Pancreas (tissue), 10 donors: Measurements from ENCODE around the gene NUAK2. TPM values are rescaled to one million over a fixed set of nuclear protein-coding genes. Genes with fewer than 3 reads are reported as not detected.

Experiments used
- ATAC-seq, 4 donors: fragments of 200-7000 bp; cut with Tn5 transposase; one replicate each; pipeline versions ENCODE4 v1.8.0 to v1.9.1; 2020; ENCODE audit warnings: mild to moderate bottlenecking in 4 of 4, moderate library complexity in 4 of 4
- DNase-seq, 6 donors: peaks; one replicate each; pipeline ENCODE4 v3.0.0-alpha.2; 2020
- FAIRE-seq: peaks from 2 replicates; lab custom pipeline; 2012; peaks lifted over from hg19 to GRCh38; lab: Jason Lieb, UNC
- H3K27ac ChIP-seq, 4 donors: fragments of 200-600 bp; sonication (generic); 1 replicate in 3 of 4; 2 replicates in 1 of 4; pipeline versions ENCODE4 v1.5.0 to v1.8.0; 2020
- H3K27me3 ChIP-seq, 4 donors: fragments of 200-600 bp; one replicate each; pipeline ENCODE4 v1.8.0; 2021
- H3K36me3 ChIP-seq, 3 donors: fragments of 200-600 bp; sonication (generic) in 1 of 3; one replicate each; pipeline versions ENCODE4 v1.5.0 to v1.8.0; 2020 to 2021
- H3K4me1 ChIP-seq, 3 donors: fragments of 200-600 bp; one replicate each; pipeline ENCODE4 v1.8.0; 2021
- H3K4me3 ChIP-seq, 4 donors: fragments of 200-600 bp; sonication (generic) in 2 of 4; one replicate each; pipeline versions ENCODE4 v1.5.0 to v1.8.0; 2020 to 2021
- H3K9me3 ChIP-seq, 4 donors: fragments of 200-600 bp; one replicate each; pipeline ENCODE4 v1.8.0; 2021
- WGBS, 2 donors: extraction: QIAGEN DNeasy Blood & Tissue Kit; methylation state at CpG; one replicate each; pipeline ENCODE4 v1.1.7; 2013; 5-methylcytosine and 5-hydroxymethylcytosine counted together
- intact Hi-C, 3 donors: fragments of 100-400 bp; cut with DNase I; formaldehyde crosslinking; loops; one replicate each; pipeline versions ENCODE4 v1.11.1 to v1.14.2; 2022
- polyA plus RNA-seq, 2 donors: library from polyadenylated mRNA; stranded (reverse); fragments of 200-250 nt; gene quantifications; one replicate each; pipeline ENCODE4 v1.2.3, GENCODE V29; 2013
- total RNA-seq, 6 donors: library from RNA; stranded (reverse); fragmentation: NEBNext Ultra II Directional in 4 of 6; extraction: Animal tissue kit (Norgen Biotek cat#: 25700) in 4 of 6; gene quantifications; one replicate each; pipeline versions ENCODE4 v1.2.1 to v1.2.4, GENCODE V29; 2021 to 2023
- TF ChIP-seq, protein P1 (sequence below), 4 donors: fragments of 200-600 bp; sonication (generic) in 3 of 4; IDR thresholded peaks; one replicate each; pipeline versions ENCODE4 v1.5.0 to v1.8.0; 2021; ENCODE audit warnings: antibody characterized with exemption in 4 of 4
- donor health status: healthy with polysubstance abuse.
- donor health status: DM: no; HTN: no; CAD: no; lungs with moderate emphysema.
- donor health status: DM: no; HTN: no; CAD: no.
- donor health status: control.
- donor health status: control.
- donor health status: Bipolar disorder and iron deficiency.
- donor health status: DM: yes; HTN: yes; CAD: no.
- donor health status: DM: no; HTN: no; CAD: no.
- donor health status: DM: no; HTN: no; CAD: no.
- donor health status: DM: yes; HTN: yes; CAD: no.

The NUAK2 gene
- total and polyA plus RNA-seq, 8 donors, result 6.3 to 14.4 (median 8.6) TPM

DNA sequence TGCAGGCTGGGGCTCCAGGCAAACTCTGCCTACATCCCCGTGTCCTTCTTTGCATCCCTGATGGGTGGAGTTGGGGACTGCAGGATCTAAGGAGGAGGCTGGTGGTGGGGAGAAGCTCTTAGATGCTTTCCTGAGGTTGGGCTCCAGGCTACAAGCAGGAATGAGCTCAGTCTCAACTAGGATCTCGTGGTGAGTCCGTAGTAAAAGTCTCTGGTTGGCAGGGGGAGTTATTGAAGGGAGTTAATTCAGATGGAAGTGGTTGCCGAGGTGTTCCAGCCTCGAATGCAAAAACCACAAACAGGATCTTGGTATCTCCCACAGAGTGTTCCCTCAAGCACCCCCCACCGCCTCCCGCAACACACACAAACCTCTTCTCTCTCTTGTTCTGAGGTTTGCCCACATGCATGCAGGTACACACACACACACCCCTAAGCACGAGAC, 58.8 kb downstream of the NUAK2 start:
- WGBS, 2 donors, result 69 to 73% methylated on average over 8 of the region's 8 CpGs
- ATAC-seq (no peak), FAIRE-seq (no peak), DNase-seq (no peak)
- intact Hi-C loops, result loop anchor here in 1 of 3 donors (5.0 kb wide), 1 partner anchor 270 kb away; no protein-coding TSS in a partner anchor
- Histone ChIP-seq H3K4me1 (no peaks in the 10 kb centered on the region), H3K36me3 (no peaks in the 10 kb centered on the region), H3K27ac (no peak overlapping the region), H3K4me3 (no peak overlapping the region), H3K27me3 (no peaks in the 10 kb centered on the region), H3K9me3 (no peaks in the 10 kb centered on the region)
- TF ChIP-seq, protein P1, sequence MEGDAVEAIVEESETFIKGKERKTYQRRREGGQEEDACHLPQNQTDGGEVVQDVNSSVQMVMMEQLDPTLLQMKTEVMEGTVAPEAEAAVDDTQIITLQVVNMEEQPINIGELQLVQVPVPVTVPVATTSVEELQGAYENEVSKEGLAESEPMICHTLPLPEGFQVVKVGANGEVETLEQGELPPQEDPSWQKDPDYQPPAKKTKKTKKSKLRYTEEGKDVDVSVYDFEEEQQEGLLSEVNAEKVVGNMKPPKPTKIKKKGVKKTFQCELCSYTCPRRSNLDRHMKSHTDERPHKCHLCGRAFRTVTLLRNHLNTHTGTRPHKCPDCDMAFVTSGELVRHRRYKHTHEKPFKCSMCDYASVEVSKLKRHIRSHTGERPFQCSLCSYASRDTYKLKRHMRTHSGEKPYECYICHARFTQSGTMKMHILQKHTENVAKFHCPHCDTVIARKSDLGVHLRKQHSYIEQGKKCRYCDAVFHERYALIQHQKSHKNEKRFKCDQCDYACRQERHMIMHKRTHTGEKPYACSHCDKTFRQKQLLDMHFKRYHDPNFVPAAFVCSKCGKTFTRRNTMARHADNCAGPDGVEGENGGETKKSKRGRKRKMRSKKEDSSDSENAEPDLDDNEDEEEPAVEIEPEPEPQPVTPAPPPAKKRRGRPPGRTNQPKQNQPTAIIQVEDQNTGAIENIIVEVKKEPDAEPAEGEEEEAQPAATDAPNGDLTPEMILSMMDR (IDR thresholded peaks at IDR 0.05), result no peak

DNA sequence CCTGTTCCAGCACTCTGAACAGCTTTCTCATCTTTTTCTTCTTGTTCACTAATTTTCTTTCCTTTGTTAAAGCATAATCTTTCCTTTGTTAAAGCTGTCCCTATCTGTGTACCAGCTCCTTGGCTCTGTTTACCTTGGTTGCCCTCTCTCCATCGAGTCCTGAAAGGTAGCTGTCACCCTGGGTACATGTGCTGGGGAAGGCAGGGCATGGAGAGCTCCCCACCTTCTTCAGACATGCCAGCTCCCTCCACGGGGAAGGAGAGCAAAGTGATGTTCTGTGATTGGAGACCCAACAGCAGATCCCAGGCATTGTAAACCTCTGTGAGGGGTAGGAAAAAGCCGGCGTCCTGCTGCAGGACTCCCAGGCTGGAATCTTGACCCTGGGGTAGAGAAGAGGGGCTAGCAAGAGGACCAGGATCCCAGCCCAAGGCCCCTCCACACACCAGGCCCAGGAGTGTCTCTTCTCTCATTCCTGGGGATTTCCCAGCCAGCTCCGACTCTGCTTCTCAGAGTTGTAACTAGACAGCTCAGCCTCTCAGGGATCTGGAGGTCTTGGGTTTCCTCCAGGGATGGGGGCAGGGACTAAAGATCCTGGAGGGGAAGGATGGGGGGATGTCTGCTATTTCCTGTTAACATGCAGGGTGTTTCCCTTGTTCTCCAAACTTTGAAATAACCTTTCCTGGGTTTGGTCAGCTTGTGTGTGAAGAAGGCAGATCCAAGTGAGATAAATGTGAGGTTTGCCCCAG, 59.4 kb downstream of the NUAK2 start:
- ATAC-seq (peak in 1 of 4 donors; percentile 24), FAIRE-seq (no peak), DNase-seq (no peak)
- H3K4me3 ChIP-seq, result no peak overlapping the region
- no peaks in the 10 kb centered on the region for H3K36me3 ChIP-seq
- H3K9me3 ChIP-seq, result no peaks in the 10 kb centered on the region
- intact Hi-C loops, result loop anchor here in 1 of 3 donors (5.0 kb wide), 1 partner anchor 270 kb away; no protein-coding TSS in a partner anchor
- TF ChIP-seq, protein P1 (IDR thresholded peaks at IDR 0.05), result no peak
- H3K4me1 ChIP-seq, result no peaks in the 10 kb centered on the region
- no peak overlapping the region for H3K27ac ChIP-seq
- 55 to 61% methylated on average over 5 of the region's 5 CpGs for WGBS, 2 donors
- no peaks in the 10 kb centered on the region for H3K27me3 ChIP-seq

GRCh38 chr1:205260948-205261732, 60.4 kb downstream of the NUAK2 start:
- WGBS, 2 donors, result 62 to 76% methylated on average over 8 of the region's 8 CpGs
- TF ChIP-seq, protein P1 (IDR thresholded peaks at IDR 0.05), result no peak
- no peak overlapping the region for H3K27ac ChIP-seq
- DNase-seq, result no peak
- H3K36me3 ChIP-seq, result no peaks in the 10 kb centered on the region
- H3K4me1 ChIP-seq, result no peaks in the 10 kb centered on the region
- H3K9me3 ChIP-seq, result no peaks in the 10 kb centered on the region
- intact Hi-C loops, result loop anchor here in 1 of 3 donors (5.0 kb wide), 1 partner anchor 269 kb away; no protein-coding TSS in a partner anchor
- FAIRE-seq, result no peak
- H3K27me3 ChIP-seq, result no peaks in the 10 kb centered on the region
- no peak overlapping the region for H3K4me3 ChIP-seq
- ATAC-seq, result peak in 1 of 4 donors; percentile 40

DNA sequence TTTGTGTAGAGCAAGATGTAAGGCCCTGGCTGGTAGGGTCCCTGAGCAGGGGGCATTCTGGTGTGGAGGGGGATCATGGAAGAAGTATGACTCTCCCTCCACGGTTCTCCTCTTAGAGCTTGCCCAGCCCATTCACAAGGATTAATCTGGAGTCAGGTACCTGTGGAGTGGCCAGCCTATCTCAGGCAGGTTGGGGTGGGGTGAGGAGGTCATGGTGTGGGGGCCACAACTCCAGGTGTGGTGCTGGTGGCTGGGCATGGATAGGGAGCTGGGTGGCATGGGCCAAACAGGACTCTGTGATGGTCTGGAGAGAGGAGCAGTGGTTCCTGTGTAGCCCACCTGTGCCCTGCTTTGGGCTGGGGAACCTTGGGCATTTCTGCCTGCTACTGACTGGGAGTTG, 61.5 kb downstream of the NUAK2 start:
- Histone ChIP-seq H3K27ac (no peak overlapping the region), H3K4me1 (no peaks in the 10 kb centered on the region)

More for the DNA sequence above, 61.5 kb downstream of the NUAK2 start:
- no peak for ATAC-seq
- intact Hi-C loops, result loop anchor here in 2 of 3 donors (5.0 to 10.0 kb wide), 3 partner anchors 115 to 283 kb away; no protein-coding TSS in a partner anchor
- H3K9me3 ChIP-seq, result no peaks in the 10 kb centered on the region
- 58 to 59% methylated on average over 1 of the region's 1 CpG for WGBS, 2 donors
- peak in 1 of 6 donors; percentile 28 for DNase-seq
- no peak for FAIRE-seq
- no peaks in the 10 kb centered on the region for H3K36me3 ChIP-seq
- no peak overlapping the region for H3K4me3 ChIP-seq
- H3K27me3 ChIP-seq, result no peaks in the 10 kb centered on the region
- TF ChIP-seq, protein P1 (IDR thresholded peaks at IDR 0.05), result no peak
